ENCODE measurements around the gene CFAP92. TPM values are rescaled to one million over a fixed set of nuclear protein-coding genes. Genes with fewer than 3 reads are reported as not detected.
A peak's percentile ranks its signal among the peaks of the same experiment; 100 is the strongest.
"Not testable (repeated sequence)": the region's sequence is repeated elsewhere in the genome, so short reads cannot be mapped to it uniquely, and the experiment has no call there.

CFAP92 gene
- total RNA-seq, 2 experiments from 2014 or later = 0.19 to 0.45 TPM

- Mint-ChIP-seq H3K4me3 (no peak overlapping the region), H3K9me3 (no peaks in the 10 kb centered on the region), H3K36me3 (ENCODE audit: low read depth) (no peaks in the 10 kb centered on the region), H3K27me3 (no peaks in the 10 kb centered on the region), H3K4me1 (ENCODE audit: low read depth) (no peaks in the 10 kb centered on the region), H3K27ac (no peak overlapping the region)
- no peaks in the 10 kb centered on the region for H3K9me3 ChIP-seq (ENCODE audit: control insufficient read depth in 1 of 2, insufficient read depth in 1 of 2, low read length in 2 of 2)
- no peak overlapping the region for H3K27ac ChIP-seq (ENCODE audit: low read depth in 1 of 2, low read length in 2 of 2)
- no peak for TF ChIP-seq CTCF (IDR thresholded peaks at IDR 0.05)
- ATAC-seq (ENCODE audit: poor library complexity) (no peak), DNase-seq (no peak)
- ChIA-PET POLR2A (no interaction called here), CTCF (no interaction called here)
- no peak overlapping the region for H3K4me3 ChIP-seq (ENCODE audit: low read length)
- peaks cover 0 to 3% of the 10 kb centered on the region in 2 experiments for H3K27me3 ChIP-seq (ENCODE audit: control insufficient read depth in 1 of 2, insufficient read depth in 2 of 2, low read length in 2 of 2)
- H3K4me1 ChIP-seq (ENCODE audit: insufficient read depth, low read length) = no peaks in the 10 kb centered on the region
- intact Hi-C loops (cut with DNase I, micrococcal nuclease) = no loop called here
- H3K36me3 ChIP-seq (ENCODE audit: insufficient read depth, low read length) = no peaks in the 10 kb centered on the region
These were observed 61.2 kb downstream of the CFAP92 start for GRCh38 chr3:128932516-128933212.

- ChIA-PET CTCF (no interaction called here), POLR2A (no interaction called here)
- DNase-seq = no peak
These were observed 62.8 kb downstream of the CFAP92 start for GRCh38 chr3:128931046-128931445.

GRCh38 chr3:128929364-128929763 lies 64.5 kb downstream of the CFAP92 start:
- H3K9me3 Mint-ChIP-seq = no peaks in the 10 kb centered on the region
- H3K4me3 Mint-ChIP-seq = no peak overlapping the region
- ATAC-seq (ENCODE audit: poor library complexity) (no peak), DNase-seq (no peak)
- Histone ChIP-seq H3K4me3 (ENCODE audit: low read length) (no peak overlapping the region), H3K9me3 (ENCODE audit: control insufficient read depth in 1 of 2, insufficient read depth in 1 of 2, low read length in 2 of 2) (no peaks in the 10 kb centered on the region), H3K27ac (ENCODE audit: low read depth in 1 of 2, low read length in 2 of 2) (no peak overlapping the region), H3K36me3 (ENCODE audit: insufficient read depth, low read length) (no peaks in the 10 kb centered on the region), H3K4me1 (ENCODE audit: insufficient read depth, low read length) (peaks cover 5% of the 10 kb centered on the region), H3K27me3 (ENCODE audit: control insufficient read depth in 1 of 2, insufficient read depth in 2 of 2, low read length in 2 of 2) (no peaks in the 10 kb centered on the region)
- H3K27me3 Mint-ChIP-seq = no peaks in the 10 kb centered on the region
- H3K4me1 Mint-ChIP-seq (ENCODE audit: low read depth) = peaks cover 7% of the 10 kb centered on the region
- no peak for TF ChIP-seq CTCF (IDR thresholded peaks at IDR 0.05)
- ChIA-PET CTCF (no interaction called here), POLR2A (no interaction called here)
- no peaks in the 10 kb centered on the region for H3K36me3 Mint-ChIP-seq (ENCODE audit: low read depth)
- H3K27ac Mint-ChIP-seq = no peak overlapping the region
- intact Hi-C loops (cut with DNase I, micrococcal nuclease) = no loop called here

More at GRCh38 chr3:128931046-128931445, 62.8 kb downstream of the CFAP92 start:
- Histone ChIP-seq H3K4me3 (ENCODE audit: low read length) (no peak overlapping the region), H3K27ac (ENCODE audit: low read depth in 1 of 2, low read length in 2 of 2) (no peak overlapping the region), H3K4me1 (ENCODE audit: insufficient read depth, low read length) (no peaks in the 10 kb centered on the region), H3K27me3 (ENCODE audit: control insufficient read depth in 1 of 2, insufficient read depth in 2 of 2, low read length in 2 of 2) (peaks cover 0 to 3% of the 10 kb centered on the region in 2 experiments), H3K36me3 (ENCODE audit: insufficient read depth, low read length) (no peaks in the 10 kb centered on the region), H3K9me3 (ENCODE audit: control insufficient read depth in 1 of 2, insufficient read depth in 1 of 2, low read length in 2 of 2) (no peaks in the 10 kb centered on the region)
- H3K4me1 Mint-ChIP-seq (ENCODE audit: low read depth) = no peaks in the 10 kb centered on the region
- no peaks in the 10 kb centered on the region for H3K9me3 Mint-ChIP-seq
- H3K36me3 Mint-ChIP-seq (ENCODE audit: low read depth) = no peaks in the 10 kb centered on the region
- H3K27me3 Mint-ChIP-seq = no peaks in the 10 kb centered on the region
- ATAC-seq (ENCODE audit: poor library complexity) = no peak
- no peak overlapping the region for H3K4me3 Mint-ChIP-seq
- intact Hi-C loops (cut with DNase I, micrococcal nuclease) = no loop called here
- no peak overlapping the region for H3K27ac Mint-ChIP-seq
- no peak for TF ChIP-seq CTCF (IDR thresholded peaks at IDR 0.05)

GRCh38 chr3:128923986-128924385 lies 69.9 kb downstream of the CFAP92 start:
- CTCF ChIA-PET = interaction anchor here (2.5 to 3.3 kb wide), 2 partner anchors 48 to 243 kb away, joined by 7 to 15 read pairs; no protein-coding TSS in a partner anchor
- peaks cover 27% of the 10 kb centered on the region for H3K4me1 ChIP-seq (ENCODE audit: insufficient read depth, low read length)
- Mint-ChIP-seq H3K27ac (peak overlapping the region; percentile 88), H3K4me3 (peak overlapping the region; percentile 78), H3K36me3 (ENCODE audit: low read depth) (peaks cover 19% of the 10 kb centered on the region), H3K4me1 (ENCODE audit: low read depth) (peaks cover 43% of the 10 kb centered on the region)
- H3K9me3 Mint-ChIP-seq; H3K36me3 ChIP-seq (ENCODE audit: insufficient read depth, low read length); H3K9me3 ChIP-seq (ENCODE audit: control insufficient read depth in 1 of 2, insufficient read depth in 1 of 2, low read length in 2 of 2); H3K27me3 Mint-ChIP-seq; H3K4me3 ChIP-seq (ENCODE audit: low read length); ATAC-seq (ENCODE audit: poor library complexity); DNase-seq; H3K27ac ChIP-seq (ENCODE audit: low read depth in 1 of 2, low read length in 2 of 2); H3K27me3 ChIP-seq (ENCODE audit: control insufficient read depth in 1 of 2, insufficient read depth in 2 of 2, low read length in 2 of 2): not testable (repeated sequence)
- POLR2A ChIA-PET = interaction anchor here (1.3 to 2.5 kb wide), 7 partner anchors 45 to 392 kb away, joined by 5 to 29 read pairs (median 8); partner anchors contain the start of gene ACAD9
- intact Hi-C loops (cut with DNase I, micrococcal nuclease) = loop anchor here (1.0 to 2.0 kb wide), 2 partner anchors 49 to 243 kb away; no protein-coding TSS in a partner anchor
